GM18517 (cell line): ENCODE measurements around the gene SCGB1D4.
"Not testable (repeated sequence)": the region's sequence is repeated elsewhere in the genome, so short reads cannot be mapped to it uniquely, and the experiment has no call there.

Source experiments
- ATAC-seq: cut with Tn5 transposase; IDR thresholded peaks from one replicate; pipeline ENCODE4 v1.9.1; 2021; ENCODE audit warnings: mild to moderate bottlenecking, moderate library complexity; ENCODE audit not compliant: unreplicated experiment

SCGB1D4 gene, protein sequence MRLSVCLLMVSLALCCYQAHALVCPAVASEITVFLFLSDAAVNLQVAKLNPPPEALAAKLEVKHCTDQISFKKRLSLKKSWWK

DNA sequence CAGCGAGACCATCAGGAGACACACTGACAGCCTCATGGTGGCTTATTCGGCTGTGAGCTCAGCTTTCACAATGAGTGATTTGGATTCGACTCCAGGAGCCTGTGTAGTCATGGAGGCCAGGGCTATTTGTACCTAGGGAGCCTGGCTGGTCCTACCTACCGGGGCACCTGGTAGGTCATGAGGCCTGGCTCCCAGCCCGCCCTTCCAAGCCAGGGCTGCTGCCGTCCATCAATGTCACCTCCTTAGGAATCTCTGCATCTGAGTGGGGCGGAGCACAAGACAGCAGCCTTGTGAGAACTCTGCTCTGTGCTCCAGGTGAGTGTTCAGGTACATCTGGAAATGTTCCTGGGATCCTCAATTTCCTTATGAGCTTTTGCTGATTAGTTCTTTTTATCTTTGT is at the start of gene SCGB1D4:
SCGB1D4 (minus strand) TSS at position 101 of the 400 bp plus-strand sequence; CDS start at position 36, 65 bp downstream.
- ATAC-seq: no peak

DNA sequence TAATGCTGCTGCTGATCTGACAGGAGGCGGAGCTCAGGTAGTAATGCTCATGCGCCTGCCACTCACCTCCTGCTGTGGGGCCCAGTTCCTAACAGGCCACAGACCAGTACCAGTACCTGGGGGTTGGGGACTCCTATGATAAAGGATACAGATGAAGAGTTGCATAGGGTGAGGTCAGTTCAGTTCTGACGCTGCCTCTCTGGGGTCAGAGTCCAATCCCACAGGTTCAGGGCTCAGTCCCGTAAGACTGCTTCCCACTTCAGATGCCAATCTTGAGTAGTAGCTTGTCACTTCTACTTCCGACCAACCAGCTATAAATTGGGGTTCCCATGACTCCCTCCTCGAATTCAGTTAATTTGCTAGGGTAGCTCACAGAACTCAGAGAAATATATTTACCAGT is 47.0 kb upstream of the SCGB1D4 start:
- ATAC-seq: no peak

DNA sequence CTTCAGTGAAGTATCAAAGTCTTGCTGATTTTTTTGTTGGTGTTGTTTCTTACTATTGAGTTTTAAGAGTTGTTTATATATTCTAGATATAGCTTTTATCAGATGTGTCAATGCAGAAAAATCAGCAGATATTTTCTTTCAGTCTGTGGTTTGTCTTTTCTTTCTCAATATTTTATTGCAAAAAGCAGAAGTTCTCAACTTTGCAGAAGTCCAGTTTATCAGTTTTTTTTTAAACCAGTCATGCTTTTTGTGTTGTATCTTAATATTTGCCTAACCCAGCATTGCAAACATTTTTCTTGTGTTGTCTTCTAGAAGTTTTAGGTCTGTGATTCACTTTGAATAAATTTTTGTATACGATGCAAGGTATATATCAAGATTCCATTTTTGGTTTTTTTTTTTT is 45.3 kb upstream of the SCGB1D4 start:
- no peak for ATAC-seq

DNA sequence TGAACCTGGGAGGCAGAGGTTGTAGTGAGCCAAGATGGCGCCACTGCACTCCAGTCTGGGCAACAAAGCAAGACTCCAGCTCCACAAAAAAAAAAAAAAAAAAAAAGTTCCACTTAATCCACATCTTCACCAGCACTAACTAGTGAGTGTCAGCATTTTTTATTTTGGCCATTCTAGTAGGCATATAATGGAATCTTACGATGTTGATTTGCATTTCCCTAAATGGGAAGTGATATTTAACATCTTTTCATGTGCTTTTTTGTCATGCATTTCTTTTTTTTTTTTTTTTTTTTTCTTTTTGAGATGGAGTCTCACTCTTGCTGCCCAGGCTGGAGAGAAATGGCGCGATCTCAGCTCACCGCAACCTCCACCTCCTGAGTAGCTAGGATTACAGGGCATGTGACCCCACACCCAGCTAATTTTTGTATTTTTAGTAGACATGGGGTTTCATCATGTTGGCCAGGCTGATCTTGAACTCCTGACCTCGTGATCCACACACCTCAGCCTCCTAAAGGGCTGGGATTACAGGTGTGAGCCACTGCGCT is 44.8 kb upstream of the SCGB1D4 start:
- ATAC-seq: not testable (repeated sequence)

DNA sequence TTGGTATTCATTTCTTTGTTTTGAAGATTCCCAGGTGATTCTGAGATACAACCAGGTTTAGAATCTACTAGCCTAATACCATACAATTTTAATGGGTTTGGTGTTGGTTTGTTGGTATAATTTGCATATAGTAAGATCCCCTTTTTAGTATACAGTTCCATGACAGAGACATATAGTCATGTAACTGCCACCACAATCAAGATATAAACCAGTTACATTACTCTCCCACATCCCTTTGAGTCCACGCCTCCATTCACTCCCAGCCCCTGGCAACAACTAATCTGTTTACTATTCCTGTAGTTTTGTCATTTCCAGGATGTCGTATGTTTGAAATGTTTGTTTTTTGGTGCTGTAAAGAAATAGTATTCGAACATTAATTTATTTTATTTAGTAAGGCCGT is 42.7 kb upstream of the SCGB1D4 start:
- no peak for ATAC-seq

DNA sequence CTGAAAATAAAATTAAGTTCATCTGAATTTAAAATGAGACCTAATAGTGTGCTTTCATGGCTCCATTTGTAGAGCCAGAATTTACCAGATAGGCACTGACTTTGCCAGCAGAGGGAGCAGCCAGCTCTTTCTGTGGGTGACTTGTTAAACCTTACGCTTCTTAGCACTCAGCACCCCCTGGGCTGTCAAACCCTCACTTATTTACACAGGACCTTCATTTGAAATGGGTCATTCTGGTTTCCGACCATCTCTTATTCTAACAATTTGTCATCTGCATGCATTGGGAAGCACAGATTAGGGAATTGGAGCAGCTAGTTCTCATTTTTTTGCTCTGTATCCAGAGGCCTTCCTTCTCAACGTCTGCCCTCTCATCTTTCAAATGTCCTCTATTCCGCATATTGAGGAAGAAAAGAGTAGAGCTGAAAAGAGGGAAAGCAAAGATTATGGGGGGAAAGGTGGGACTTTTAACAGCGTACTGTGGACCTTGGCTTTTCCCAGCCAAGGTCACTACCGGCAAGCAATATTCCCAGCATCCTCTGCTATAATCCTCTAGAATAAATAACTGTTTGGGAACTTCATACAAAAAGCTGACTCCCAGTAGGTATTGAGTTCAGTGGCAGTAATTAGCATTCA is 41.5 kb upstream of the SCGB1D4 start:
- ATAC-seq: no peak

DNA sequence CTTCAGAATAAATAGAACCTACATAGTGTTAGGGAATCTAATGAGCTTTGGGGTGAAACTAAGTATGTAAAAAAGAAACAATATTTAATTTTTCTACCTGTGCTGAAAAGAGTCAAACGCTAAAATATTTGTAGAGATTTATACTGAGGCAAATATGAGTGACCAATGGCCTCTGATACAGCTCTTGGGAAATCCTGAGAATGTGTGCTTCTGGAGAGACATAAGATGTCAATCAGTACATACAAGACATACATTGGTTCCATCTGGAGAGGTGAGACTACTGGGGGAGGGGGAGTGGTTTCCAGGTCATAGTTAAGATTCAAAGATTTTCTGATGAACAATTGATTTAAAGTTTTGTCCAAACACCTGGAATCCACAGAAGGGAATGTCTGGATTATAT is 39.3 kb upstream of the SCGB1D4 start:
- ATAC-seq: no peak

DNA sequence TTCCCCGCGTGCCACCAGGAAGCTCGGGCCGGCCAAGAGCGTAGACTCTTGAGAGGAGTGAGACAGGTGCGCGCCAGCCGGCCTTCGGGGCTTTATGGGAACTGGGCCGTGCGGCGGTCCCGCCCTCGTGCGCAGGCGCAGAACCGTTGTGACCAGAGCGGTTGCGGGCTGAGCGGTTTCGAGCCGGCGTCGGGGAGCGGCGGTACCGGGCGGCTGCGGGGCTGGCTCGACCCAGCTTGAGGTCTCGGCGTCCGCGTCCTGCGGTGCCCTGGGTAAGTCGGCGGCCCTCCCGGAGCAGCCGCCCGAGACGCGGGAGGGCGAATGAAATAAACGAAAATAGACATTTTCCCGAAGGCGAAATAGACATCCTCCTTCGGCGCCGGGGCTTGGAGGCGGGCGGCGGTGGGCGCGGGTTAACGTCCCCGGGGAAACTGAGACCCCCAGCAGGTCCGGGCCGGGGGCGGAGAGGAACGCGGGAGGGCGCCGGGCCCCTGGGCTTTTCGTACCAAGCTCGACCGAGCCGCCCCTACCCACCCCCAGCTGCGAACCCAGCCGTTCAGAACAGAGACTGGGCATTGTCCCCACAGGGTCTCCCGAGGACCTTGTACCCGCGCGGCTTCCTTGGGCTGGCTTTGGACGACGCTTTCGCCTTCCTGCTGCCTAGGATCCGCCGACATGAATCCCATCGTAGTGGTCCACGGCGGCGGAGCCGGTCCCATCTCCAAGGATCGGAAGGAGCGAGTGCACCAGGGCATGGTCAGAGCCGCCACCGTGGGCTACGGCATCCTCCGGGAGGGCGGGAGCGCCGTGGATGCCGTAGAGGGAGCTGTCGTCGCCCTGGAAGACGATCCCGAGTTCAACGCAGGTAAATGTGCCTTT is 38.7 kb upstream of the SCGB1D4 start, which contains the start of gene ASRGL1:
ASRGL1 (plus strand) TSS at position 146 of the 879 bp plus-strand sequence; CDS start at position 676, 530 bp downstream.
- no peak for ATAC-seq

DNA sequence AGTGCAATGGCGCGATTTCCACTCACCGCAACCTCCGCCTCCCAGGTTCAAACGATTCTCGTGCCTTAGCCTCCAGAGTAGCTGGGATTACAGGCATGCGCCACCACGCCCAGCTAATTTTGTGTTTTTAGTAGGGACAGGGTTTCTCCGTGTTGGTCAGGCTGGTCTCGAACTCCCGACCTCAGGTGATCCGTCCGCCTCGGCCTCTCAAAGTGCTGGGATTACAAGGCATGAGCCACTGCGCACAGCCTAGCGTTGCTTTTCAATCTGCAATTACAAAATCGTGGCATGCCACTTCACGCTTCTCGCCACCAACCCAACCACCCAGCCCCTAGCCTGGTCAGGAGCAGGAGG is 38.1 kb upstream of the SCGB1D4 start:
- ATAC-seq: not testable (repeated sequence)

DNA sequence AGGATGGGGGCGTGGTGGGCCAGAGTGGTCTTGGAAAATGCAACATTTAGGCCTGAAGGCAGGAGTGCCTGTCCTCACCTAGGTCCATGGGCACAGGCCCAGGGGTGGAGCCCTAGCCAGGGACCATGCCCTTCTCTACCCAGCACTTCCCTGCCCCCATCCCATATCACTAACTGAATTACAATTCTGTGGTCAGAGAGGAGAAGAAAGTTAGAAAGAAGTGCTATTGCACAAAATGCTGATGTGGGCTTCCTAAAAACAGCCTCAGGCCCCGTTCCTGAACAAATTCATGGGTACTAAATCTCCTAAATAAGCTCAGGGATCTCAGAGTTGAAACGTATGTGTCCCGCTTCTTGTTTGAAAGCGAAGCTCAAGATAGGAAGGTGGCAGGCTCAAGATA is 34.9 kb upstream of the SCGB1D4 start:
- ATAC-seq: no peak

DNA sequence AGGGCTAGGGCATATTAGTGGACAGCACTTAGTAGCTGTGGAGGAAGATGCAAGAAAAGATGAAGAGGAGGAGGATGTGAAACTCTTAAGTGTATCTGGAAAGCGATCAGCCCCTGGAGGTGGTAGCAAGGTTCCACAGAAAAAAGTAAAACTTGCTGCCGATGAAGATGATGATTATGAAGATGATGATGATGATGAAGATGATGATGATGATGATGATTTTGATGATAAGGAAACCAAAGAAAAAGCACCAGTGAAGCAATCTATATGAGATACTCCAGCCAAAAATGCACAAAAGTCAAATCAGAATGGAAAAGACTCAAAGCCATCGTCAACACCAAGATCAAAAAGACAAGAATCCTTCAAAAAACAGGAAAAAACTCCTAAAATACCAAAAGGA is 32.4 kb upstream of the SCGB1D4 start:
- ATAC-seq: not testable (repeated sequence)

DNA sequence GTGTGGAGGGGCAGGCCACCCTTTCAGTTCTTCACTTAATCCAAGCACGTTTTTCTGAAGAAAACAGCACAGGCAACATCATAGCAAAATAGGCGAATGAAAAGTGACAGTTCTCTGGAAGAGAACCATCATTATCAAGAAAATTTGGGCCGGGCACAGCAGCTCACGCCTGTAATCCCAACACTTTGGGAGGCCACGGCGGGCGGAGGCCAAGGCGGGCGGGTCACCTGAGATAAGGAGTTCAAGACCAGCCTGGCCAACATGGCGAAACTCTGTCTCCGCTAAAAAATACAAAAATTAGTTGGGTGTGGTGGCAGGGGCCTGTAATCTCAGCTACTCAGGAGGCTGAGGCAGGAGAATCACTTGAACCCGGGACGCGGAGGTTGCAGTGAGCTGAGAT is 28.7 kb upstream of the SCGB1D4 start:
- not testable (repeated sequence) for ATAC-seq

DNA sequence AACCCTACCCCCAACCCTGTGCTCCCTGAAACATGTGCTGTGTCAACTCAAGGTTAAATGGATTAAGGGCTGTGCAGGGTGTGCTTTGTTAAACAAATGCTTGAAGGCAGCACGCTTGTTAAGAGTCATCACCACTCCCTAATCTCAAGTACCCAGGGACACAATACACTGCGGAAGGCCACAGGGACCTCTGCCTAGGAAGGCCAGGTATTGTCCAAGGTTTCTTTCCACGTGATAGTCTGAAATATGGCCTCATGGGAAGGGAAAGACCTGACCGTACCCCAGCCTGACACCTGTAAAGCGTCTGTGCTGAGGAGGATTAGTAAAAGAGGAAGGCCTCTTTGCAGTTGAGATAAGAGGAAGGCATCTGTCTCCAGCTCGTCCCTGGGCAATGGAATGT is 27.8 kb upstream of the SCGB1D4 start:
- not testable (repeated sequence) for ATAC-seq

DNA sequence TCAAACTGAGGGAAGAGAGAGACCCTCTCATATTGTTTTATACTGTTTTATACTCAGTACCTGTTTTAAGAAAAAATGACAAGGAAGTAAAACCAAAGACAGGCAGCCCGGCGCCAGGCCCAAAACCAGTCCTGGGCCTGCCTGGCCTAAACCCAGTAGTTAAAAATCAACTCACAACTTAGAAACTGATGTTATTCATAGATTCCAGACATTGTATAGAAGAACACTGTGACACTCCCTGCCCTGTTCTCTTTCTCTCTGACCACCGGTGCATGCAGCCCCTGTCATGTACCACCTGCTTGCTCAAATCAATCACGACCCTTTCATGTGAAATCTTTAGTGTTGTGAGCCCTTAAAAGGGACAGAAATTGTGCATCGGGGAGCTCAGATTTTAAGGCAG is 26.9 kb upstream of the SCGB1D4 start:
- ATAC-seq: not testable (repeated sequence)

DNA sequence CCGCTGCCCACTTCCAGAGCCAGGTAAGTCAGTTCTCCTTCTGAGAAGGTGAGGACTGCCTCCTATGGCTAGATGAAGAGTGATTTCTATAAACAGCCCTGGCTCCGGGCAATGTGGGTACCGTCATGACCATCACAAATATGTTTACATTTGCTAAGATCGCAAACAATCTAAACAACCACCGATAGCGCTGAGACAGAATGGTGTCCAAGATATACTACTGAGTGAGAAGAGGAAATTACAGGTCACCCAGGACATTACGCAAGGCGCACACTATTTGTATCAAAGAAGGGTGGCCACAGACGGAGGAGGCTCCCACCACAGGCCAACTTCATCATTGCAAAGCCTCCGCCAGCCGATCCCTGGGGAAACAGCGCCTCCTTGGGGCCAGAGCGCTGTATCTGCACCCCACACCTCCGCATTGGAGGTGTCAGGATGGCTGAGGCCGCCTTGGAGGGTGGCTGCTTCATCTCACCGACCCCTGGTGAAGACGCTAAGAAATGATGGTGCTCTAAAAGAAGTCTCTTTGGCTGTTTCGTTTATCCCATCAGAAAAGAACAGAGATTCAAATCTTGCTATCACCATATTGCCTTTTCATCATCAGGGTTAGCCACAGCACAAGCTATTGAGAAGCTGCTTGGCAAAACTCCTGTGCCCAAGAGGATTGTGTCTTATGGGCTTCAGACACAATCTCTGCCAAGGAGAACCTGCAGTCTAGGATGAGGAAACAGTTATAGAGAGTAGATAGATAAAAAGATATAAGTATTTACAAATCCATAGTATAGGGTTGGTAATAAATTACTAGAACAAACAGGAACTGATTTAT is 26.1 kb upstream of the SCGB1D4 start:
- ATAC-seq: no peak

DNA sequence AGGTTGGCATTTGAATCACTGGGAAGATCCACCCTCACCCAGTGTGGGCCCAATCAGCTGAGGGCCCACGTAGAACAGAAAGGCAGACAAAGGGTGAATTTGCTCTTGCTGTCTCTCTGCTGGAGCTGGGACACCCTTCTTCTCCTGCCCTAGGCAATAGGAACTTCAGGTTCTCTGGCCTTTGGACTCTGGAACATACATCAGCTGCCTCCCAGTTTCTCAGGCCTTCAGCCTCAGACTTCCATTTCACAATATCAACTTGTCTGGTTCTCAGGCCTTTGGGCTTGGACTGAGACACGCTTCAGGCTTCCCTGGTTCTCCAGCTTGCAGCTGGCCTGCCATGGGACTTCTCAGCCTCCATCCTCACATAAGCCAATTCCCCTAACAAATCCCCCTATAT is 23.6 kb upstream of the SCGB1D4 start:
- no peak for ATAC-seq

DNA sequence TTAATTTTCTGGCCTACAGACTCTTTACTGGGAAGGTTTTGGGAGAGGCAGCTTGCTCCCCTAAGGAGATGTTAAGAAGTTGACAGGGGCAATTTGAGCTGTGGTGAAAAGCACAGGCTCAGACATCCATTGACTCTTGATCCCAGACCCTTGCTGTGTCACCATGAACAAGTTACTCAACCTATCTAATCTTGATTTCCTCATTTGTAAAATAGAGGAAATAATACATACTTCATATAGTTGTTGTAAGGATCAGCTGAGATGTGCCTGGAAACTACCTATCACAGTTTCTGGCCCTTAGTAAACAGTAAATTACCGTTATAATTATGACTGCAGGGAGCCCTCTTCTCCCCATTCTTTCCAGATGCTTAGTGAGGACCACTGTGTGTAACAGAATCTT is 16.6 kb upstream of the SCGB1D4 start:
- ATAC-seq: no peak

DNA sequence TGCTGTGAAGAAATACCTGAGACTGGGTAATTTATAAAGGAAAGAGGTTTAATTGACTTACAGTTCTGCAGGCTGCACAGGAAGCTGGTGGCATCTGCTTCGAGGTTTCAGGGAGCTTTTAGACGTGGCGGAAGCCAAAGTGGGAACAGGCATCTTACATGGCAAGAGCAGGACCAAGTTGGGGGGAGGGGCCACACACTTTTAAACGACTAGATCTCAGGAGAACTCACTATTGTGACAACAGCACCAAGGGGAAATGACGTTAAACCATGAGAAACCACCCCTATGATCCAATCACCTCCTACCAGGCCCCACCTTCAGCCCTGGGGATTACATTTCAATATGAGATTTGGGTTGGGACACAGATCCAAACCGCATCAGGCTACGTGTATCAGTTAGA is 11.1 kb upstream of the SCGB1D4 start:
- no peak for ATAC-seq

DNA sequence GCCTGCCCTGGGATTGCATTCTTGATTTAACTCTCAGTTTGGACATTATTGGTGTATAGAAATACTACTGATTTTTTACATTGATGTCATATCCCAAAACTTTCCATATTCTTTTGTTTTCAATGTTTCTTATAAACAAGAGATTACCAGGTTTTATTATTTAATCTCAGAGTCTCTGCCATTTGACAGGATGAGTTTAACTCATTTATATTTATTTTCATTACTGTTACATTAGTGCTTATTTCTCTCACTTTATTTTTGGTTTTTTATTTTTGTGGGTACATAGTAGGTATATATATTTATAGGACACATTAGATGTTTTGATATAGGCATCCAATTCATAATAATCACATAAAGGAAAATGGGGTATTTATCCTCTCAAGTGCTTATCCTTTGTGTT is 9.1 kb upstream of the SCGB1D4 start:
- no peak for ATAC-seq

DNA sequence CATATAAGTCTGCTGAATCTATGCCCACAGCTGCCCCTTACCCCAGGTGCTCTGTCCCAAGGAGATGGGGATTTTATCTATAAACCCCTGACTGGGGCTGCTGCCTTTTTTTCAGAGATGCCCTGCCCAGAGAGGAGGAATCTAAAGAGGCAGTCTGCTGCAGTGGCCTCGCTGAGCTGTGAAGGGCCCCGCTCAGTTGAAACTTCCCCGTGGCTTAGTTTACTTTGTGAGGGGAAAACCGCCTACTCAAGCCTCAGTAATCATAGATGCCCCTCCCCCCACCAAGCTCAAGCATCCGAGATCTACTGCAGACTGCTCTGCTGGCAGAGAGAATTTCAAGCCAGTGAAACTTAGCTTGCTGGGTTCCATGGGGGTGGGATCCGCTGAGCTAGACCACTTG is 7.4 kb upstream of the SCGB1D4 start:
- ATAC-seq: no peak

DNA sequence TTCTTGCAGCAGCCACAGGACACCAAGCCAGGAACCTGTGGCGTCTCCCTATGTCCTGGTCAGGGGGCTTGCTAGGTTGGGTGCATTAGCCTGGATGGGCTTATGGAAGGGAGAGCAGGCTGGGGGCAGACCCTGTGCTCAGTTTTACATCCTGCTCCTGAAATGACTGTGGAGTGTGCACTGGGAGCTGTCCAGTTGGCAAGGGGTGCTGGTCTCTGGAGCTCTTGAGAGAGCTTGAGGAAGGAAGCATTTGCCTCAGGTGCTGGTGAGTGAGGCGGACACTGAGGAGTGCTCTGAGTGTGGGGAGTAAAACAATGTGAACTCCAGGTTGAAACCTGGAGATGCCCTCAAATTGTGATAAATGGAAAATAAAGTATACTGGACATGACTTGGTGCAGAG is 3.4 kb downstream of the SCGB1D4 start:
- no peak for ATAC-seq
